A673 (cell line): ENCODE measurements around the gene CYB5A. TPM values are rescaled to one million over a fixed set of nuclear protein-coding genes. Genes with fewer than 3 reads are reported as not detected.

ENCODE experiments used
- BruUV-seq: library from RNA; stranded (reverse); fragments of 400-500 nt; replicated peaks from 2 replicates; lab custom pipeline; 2021; lab: Mats Ljungman, UMichigan
- CTCF ChIA-PET: fragments of 300-600 bp; sonication (Branson Sonifier 250); formaldehyde crosslinking; loops from one replicate; lab custom pipeline; 2022; ENCODE audit warnings: antibody characterized with exemption; lab: Charles Lee
- POLR2A ChIA-PET: fragments of 300-600 bp; sonication (Branson Sonifier 250); formaldehyde crosslinking; loops from one replicate; lab custom pipeline; 2022; ENCODE audit warnings: antibody characterized with exemption; ENCODE audit not compliant: low non-redundant PET; lab: Charles Lee
- DNase-seq: peaks from one replicate; pipeline ENCODE4 v3.0.0-alpha.2; 2015; ENCODE audit warnings: low spot score
- H3K27ac ChIP-seq: fragments of 200-600 bp; sonication (generic); 2 replicates; pipeline ENCODE4 v1.5.1; 2016; ENCODE audit warnings: mixed run types, low read depth, mild to moderate bottlenecking, mixed read lengths, antibody characterized with exemption, low read length; ENCODE audit not compliant: poor library complexity, severe bottlenecking
- H3K27me3 ChIP-seq: fragments of 200-600 bp; sonication (generic); replicated peaks from 2 replicates; pipeline ENCODE4 v1.6.1; 2017; ENCODE audit warnings: mixed run types, low read depth, mild to moderate bottlenecking, mixed read lengths, antibody characterized with exemption, low read length; ENCODE audit not compliant: insufficient read depth, poor library complexity
- H3K36me3 ChIP-seq: fragments of 200-600 bp; sonication (generic); 2 replicates; pipeline ENCODE4 v1.6.1; 2016; ENCODE audit warnings: mixed run types, mild to moderate bottlenecking, mixed read lengths, antibody characterized with exemption, low read length; ENCODE audit not compliant: insufficient read depth, poor library complexity, severe bottlenecking
- H3K4me1 ChIP-seq: fragments of 200-600 bp; sonication (generic); 2 replicates; pipeline ENCODE4 v1.6.1; 2017; ENCODE audit warnings: mixed run types, mild to moderate bottlenecking, mixed read lengths, antibody characterized with exemption, low read length; ENCODE audit not compliant: insufficient read depth, poor library complexity, severe bottlenecking
- H3K4me3 ChIP-seq: fragments of 200-600 bp; sonication (generic); 2 replicates; pipeline ENCODE4 v1.5.1; 2016; ENCODE audit warnings: low read depth, mixed run types, mild to moderate bottlenecking, mixed read lengths, low read length; ENCODE audit not compliant: poor library complexity, severe bottlenecking
- H3K9me3 ChIP-seq: fragments of 200-600 bp; sonication (generic); 2 replicates; pipeline ENCODE4 v1.6.1; 2016; ENCODE audit warnings: mixed run types, low read depth, mild to moderate bottlenecking, mixed read lengths, antibody characterized with exemption, low read length; ENCODE audit not compliant: poor library complexity, severe bottlenecking
- EZH2 ChIP-seq: fragments of 200-600 bp; sonication (generic); IDR thresholded peaks from 2 replicates; pipeline ENCODE4 v1.6.1; 2017; ENCODE audit warnings: borderline replicate concordance, low read depth, mild to moderate bottlenecking, mixed read lengths, antibody characterized with exemption, low read length; ENCODE audit not compliant: poor library complexity, severe bottlenecking
- intact Hi-C: fragments of 100-400 bp; cut with micrococcal nuclease; formaldehyde crosslinking; loops from one replicate; pipeline ENCODE4 v1.10.0; 2022; ENCODE audit not compliant: unreplicated experiment
- total RNA-seq: library from RNA; stranded (reverse); gene quantifications from 2 replicates; pipeline ENCODE4 v1.2.3, GENCODE V29; 2021
- TF ChIP-seq, protein P1 (sequence below): fragments of 300-800, 200-600 bp; sonication (generic); conservative IDR thresholded peaks from 2 replicates; pipeline ENCODE4 v1.5.1; 2017; ENCODE audit warnings: low read depth, mild to moderate bottlenecking, antibody characterized with exemption, low read length, moderate library complexity, mixed read lengths

CYB5A gene
- total RNA-seq, 1 experiment from 2014 or later: 38.7 TPM

DNA sequence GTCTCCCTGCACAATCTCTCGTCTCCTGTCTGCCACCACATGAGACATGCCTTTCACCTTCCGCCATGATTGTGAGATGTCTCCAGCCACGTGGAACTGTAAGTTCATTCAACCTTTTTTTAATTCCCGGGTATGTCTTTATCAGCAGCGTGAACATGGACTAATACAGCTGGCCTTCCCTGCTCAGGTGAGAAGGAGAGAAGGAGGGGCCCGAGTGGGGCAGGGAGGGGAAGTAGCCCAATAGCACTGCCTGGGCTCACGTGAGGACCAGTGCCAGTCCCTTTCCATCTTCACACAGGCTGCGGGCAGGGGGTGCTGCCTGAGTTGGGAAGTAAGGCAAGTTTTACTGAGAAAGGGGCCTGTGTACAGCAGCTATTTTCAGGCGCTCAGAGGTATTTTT, 70.7 kb downstream of the CYB5A start:
- Histone ChIP-seq H3K36me3 (no peaks in the 10 kb centered on the region), H3K4me3 (no peak overlapping the region), H3K9me3 (no peaks in the 10 kb centered on the region), H3K4me1 (no peaks in the 10 kb centered on the region), H3K27ac (no peak overlapping the region), H3K27me3 (peaks cover 3% of the 10 kb centered on the region)
- TF ChIP-seq, protein P1, sequence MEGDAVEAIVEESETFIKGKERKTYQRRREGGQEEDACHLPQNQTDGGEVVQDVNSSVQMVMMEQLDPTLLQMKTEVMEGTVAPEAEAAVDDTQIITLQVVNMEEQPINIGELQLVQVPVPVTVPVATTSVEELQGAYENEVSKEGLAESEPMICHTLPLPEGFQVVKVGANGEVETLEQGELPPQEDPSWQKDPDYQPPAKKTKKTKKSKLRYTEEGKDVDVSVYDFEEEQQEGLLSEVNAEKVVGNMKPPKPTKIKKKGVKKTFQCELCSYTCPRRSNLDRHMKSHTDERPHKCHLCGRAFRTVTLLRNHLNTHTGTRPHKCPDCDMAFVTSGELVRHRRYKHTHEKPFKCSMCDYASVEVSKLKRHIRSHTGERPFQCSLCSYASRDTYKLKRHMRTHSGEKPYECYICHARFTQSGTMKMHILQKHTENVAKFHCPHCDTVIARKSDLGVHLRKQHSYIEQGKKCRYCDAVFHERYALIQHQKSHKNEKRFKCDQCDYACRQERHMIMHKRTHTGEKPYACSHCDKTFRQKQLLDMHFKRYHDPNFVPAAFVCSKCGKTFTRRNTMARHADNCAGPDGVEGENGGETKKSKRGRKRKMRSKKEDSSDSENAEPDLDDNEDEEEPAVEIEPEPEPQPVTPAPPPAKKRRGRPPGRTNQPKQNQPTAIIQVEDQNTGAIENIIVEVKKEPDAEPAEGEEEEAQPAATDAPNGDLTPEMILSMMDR: no peak
- TF ChIP-seq EZH2: no peak
- DNase-seq: no peak
- no TSS peak for BruUV-seq
- ChIA-PET CTCF (no interaction called here), POLR2A (no interaction called here)
- intact Hi-C loops: no loop called here

DNA sequence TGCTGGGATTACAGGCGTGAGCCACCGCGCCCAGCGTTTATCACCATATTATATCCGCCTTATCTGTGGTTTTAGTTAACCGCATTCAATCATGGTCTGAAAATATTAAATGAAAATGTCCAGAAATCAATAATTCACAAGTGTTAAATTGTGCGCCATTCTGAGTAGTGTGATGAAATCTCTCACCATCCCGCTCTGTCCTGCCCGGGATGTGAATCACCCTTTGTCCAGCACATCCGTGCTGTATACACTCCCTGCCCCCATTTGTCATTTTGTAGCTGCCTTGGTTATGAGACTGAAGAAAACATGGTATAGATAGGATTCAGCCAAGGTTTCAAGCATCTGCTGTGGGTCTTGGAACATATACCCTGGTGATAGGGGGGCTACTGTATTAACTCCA, 72.7 kb downstream of the CYB5A start:
- CTCF ChIA-PET: no interaction called here
- Histone ChIP-seq H3K27ac (no peak overlapping the region), H3K4me3 (no peak overlapping the region), H3K9me3 (no peaks in the 10 kb centered on the region), H3K27me3 (peaks cover 8% of the 10 kb centered on the region), H3K4me1 (no peaks in the 10 kb centered on the region), H3K36me3 (no peaks in the 10 kb centered on the region)
- intact Hi-C loops: no loop called here
- BruUV-seq: no TSS peak
- POLR2A ChIA-PET: no interaction called here
- TF ChIP-seq, protein P1: no peak
- DNase-seq: no peak

DNA sequence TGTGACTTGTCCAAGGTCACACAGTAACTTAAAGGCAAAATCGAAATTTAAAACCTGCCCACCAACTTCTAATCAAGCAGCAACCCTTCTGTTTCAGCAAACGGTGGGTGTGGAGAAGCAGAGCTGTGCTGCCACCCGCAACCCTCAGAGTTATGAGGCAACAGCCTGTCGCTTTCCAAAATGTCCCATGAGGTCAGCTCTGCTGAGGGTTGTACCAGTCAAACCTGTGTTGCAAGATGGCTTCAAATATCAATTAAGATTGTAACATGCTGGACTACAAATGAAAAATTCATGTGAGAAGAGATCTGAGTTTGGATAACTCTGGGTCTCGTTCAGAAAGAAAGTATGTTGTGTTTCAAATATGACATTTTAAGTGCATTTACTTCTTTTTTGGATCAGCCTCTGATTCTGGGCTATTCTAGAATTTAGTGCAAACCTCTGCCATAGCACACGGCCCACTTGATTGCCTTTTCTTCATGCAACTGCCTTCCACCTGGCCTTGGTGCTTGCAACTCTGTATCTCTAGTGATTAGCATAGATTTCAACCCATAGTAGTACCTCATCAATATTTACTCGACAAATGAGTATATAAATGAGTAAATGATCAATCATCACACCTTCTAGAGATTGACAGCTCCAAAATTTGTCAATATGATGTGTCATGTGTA, 74.2 kb downstream of the CYB5A start:
- Histone ChIP-seq H3K4me1 (no peaks in the 10 kb centered on the region), H3K4me3 (no peak overlapping the region), H3K9me3 (no peaks in the 10 kb centered on the region), H3K27ac (no peak overlapping the region), H3K27me3 (peaks cover 8% of the 10 kb centered on the region), H3K36me3 (no peaks in the 10 kb centered on the region)
- BruUV-seq: no TSS peak
- CTCF ChIA-PET: no interaction called here
- no peak for TF ChIP-seq EZH2
- TF ChIP-seq, protein P1: no peak
- no peak for DNase-seq
- intact Hi-C loops: no loop called here
- POLR2A ChIA-PET: no interaction called here
